Caco-2 (cell line): ENCODE data around the gene IL31RA. TPM values are rescaled to one million over a fixed set of nuclear protein-coding genes. Genes with fewer than 3 reads are reported as not detected.

ENCODE experiments used
- BruUV-seq: library from RNA; stranded (reverse); fragments of 400-500 nt; replicated peaks from 2 replicates; lab custom pipeline; 2021; lab: Mats Ljungman, UMichigan
- CTCF ChIA-PET: fragments of 300-600 bp; sonication (Branson Sonifier 250); formaldehyde crosslinking; loops from one replicate; lab custom pipeline; 2022; ENCODE audit warnings: antibody characterized with exemption; lab: Charles Lee
- POLR2A ChIA-PET: fragments of 300-600 bp; sonication (Branson Sonifier 250); formaldehyde crosslinking; loops from one replicate; lab custom pipeline; 2022; ENCODE audit warnings: antibody characterized with exemption; lab: Charles Lee
- DNase-seq, 2 experiments: peaks; one replicate each; pipeline versions ENCODE4 v3.0.0 to v3.0.0-alpha.2; 2020 to 2022
- H3K27me3 ChIP-seq: replicated peaks from 2 replicates; pipeline ENCODE4 v1.6.0; 2011; ENCODE audit warnings: low read length; ENCODE audit not compliant: control insufficient read depth, insufficient read depth
- H3K36me3 ChIP-seq: 2 replicates; pipeline ENCODE4 v1.5.1; 2011; ENCODE audit warnings: low read length; ENCODE audit not compliant: control insufficient read depth, insufficient read depth
- H3K4me1 ChIP-seq: fragments of 250-450 bp; sonication (Bioruptor Pico); 2 replicates; pipeline ENCODE4 v1.5.1; 2020; ENCODE audit warnings: mild to moderate bottlenecking
- H3K4me3 ChIP-seq: 2 replicates; pipeline ENCODE4 v1.5.1; 2011; ENCODE audit warnings: low read depth, mild to moderate bottlenecking, control low read depth, low read length
- H3K9me3 ChIP-seq: fragments of 250-450 bp; sonication (Bioruptor Pico); 2 replicates; pipeline ENCODE4 v1.5.1; 2020; ENCODE audit warnings: mild to moderate bottlenecking, moderate library complexity
- H3K27ac Mint-ChIP-seq: one replicate; pipeline ENCODE4 v1.8.0; 2022; ENCODE audit warnings: mixed read lengths; ENCODE audit not compliant: unreplicated experiment
- H3K27me3 Mint-ChIP-seq: one replicate; pipeline ENCODE4 v1.8.0; 2022; ENCODE audit warnings: mixed read lengths; ENCODE audit not compliant: insufficient read depth, unreplicated experiment
- H3K36me3 Mint-ChIP-seq: one replicate; pipeline ENCODE4 v1.8.0; 2022; ENCODE audit warnings: mild to moderate bottlenecking, mixed read lengths; ENCODE audit not compliant: insufficient read depth, unreplicated experiment
- H3K4me1 Mint-ChIP-seq: one replicate; pipeline ENCODE4 v1.8.0; 2022; ENCODE audit warnings: low read depth, mixed read lengths; ENCODE audit not compliant: unreplicated experiment
- H3K4me3 Mint-ChIP-seq: one replicate; pipeline ENCODE4 v1.8.0; 2022; ENCODE audit warnings: mild to moderate bottlenecking, moderate library complexity, mixed read lengths; ENCODE audit not compliant: unreplicated experiment
- H3K9me3 Mint-ChIP-seq: one replicate; pipeline ENCODE4 v1.8.0; 2022; ENCODE audit warnings: mixed read lengths; ENCODE audit not compliant: unreplicated experiment
- intact Hi-C: fragments of 100-400 bp; cut with micrococcal nuclease; formaldehyde crosslinking; loops from one replicate; pipeline ENCODE4 v1.10.0; 2022; ENCODE audit not compliant: unreplicated experiment
- total RNA-seq: library from RNA; stranded (reverse); gene quantifications from 2 replicates; pipeline ENCODE4 v1.2.3, GENCODE V29; 2022
- TF ChIP-seq, protein P1 (sequence below), 2 experiments: fragments of 200-600 bp in 1 of 2; IDR thresholded peaks; 1 replicate in 1 of 2; 2 replicates in 1 of 2; pipeline versions ENCODE4 v1.5.1 to v1.8.0; 2011 to 2022; ENCODE audit warnings: antibody characterized with exemption in 1 of 2, control low read depth in 1 of 2, inconsistent platforms in 1 of 2, low read depth in 1 of 2, low read length in 1 of 2, mild to moderate bottlenecking in 1 of 2, moderate library complexity in 1 of 2; ENCODE audit not compliant: insufficient read depth in 1 of 2, severe bottlenecking in 1 of 2, unreplicated experiment in 1 of 2

IL31RA gene
- total RNA-seq, 1 experiment from 2014 or later, result not detected

DNA sequence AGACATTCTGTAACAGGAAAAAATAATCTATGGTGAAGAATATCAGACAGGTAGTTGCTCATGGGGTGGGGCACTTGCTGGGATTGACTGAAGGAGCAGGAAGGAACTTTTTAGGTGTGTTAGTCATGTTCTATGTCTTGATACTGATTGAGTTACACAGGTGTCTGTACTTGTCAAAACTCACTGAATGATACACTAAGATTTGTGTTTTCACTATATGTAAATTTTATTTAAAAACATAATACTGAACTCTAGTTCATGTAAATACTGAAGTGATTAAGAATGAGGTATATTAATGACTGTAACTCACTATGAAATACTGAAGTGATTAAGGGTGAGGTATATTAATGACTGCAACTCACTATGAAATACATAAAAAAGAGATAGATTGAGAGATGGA is 115.1 kb downstream of the IL31RA start:
- TF ChIP-seq, protein P1, sequence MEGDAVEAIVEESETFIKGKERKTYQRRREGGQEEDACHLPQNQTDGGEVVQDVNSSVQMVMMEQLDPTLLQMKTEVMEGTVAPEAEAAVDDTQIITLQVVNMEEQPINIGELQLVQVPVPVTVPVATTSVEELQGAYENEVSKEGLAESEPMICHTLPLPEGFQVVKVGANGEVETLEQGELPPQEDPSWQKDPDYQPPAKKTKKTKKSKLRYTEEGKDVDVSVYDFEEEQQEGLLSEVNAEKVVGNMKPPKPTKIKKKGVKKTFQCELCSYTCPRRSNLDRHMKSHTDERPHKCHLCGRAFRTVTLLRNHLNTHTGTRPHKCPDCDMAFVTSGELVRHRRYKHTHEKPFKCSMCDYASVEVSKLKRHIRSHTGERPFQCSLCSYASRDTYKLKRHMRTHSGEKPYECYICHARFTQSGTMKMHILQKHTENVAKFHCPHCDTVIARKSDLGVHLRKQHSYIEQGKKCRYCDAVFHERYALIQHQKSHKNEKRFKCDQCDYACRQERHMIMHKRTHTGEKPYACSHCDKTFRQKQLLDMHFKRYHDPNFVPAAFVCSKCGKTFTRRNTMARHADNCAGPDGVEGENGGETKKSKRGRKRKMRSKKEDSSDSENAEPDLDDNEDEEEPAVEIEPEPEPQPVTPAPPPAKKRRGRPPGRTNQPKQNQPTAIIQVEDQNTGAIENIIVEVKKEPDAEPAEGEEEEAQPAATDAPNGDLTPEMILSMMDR (IDR thresholded peaks at IDR 0.05; ENCODE audit: insufficient read depth in 1 of 2, low read depth in 1 of 2, low read length in 1 of 2, severe bottlenecking in 1 of 2, unreplicated experiment in 1 of 2), result no peak
- no peaks in the 10 kb centered on the region for H3K27me3 ChIP-seq
- H3K4me1 ChIP-seq, result no peaks in the 10 kb centered on the region
- no TSS peak for BruUV-seq
- H3K4me3 ChIP-seq, result no peak overlapping the region
- Mint-ChIP-seq H3K27me3 (no peaks in the 10 kb centered on the region), H3K27ac (peak overlapping the region; percentile 42), H3K4me1 (peaks cover 6% of the 10 kb centered on the region), H3K4me3 (no peak overlapping the region), H3K36me3 (peaks cover 89% of the 10 kb centered on the region), H3K9me3 (no peaks in the 10 kb centered on the region)
- intact Hi-C loops, result no loop called here
- no peaks in the 10 kb centered on the region for H3K9me3 ChIP-seq
- POLR2A ChIA-PET, result no interaction called here
- no peak for DNase-seq
- no peaks in the 10 kb centered on the region for H3K36me3 ChIP-seq
- CTCF ChIA-PET, result no interaction called here

DNA sequence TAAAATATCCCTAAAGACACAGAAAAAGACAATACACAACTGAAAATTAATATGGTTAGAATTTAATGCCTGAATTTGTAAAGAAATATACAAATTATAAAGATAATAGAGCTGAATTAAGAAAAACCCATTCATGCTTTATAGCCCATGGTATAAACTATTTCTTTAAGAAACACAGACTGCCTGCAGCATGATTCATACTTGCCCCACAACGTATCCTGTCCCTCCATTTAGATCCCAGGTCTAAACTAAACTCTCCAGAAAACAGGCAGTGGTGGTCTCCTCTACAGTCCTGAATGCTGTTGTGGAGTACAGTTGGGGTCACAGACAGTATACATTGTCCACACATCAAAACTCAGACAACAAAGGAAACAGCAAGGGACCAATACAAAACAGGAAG is 118.8 kb downstream of the IL31RA start:
- no peaks in the 10 kb centered on the region for H3K9me3 Mint-ChIP-seq
- no peaks in the 10 kb centered on the region for H3K27me3 Mint-ChIP-seq
- no peak overlapping the region for H3K4me3 Mint-ChIP-seq
- no peak overlapping the region for H3K27ac Mint-ChIP-seq
- Histone ChIP-seq H3K36me3 (peaks cover 5% of the 10 kb centered on the region), H3K4me1 (no peaks in the 10 kb centered on the region), H3K9me3 (no peaks in the 10 kb centered on the region), H3K4me3 (no peak overlapping the region), H3K27me3 (no peaks in the 10 kb centered on the region)
- TF ChIP-seq, protein P1 (IDR thresholded peaks at IDR 0.05; ENCODE audit: insufficient read depth in 1 of 2, low read depth in 1 of 2, low read length in 1 of 2, severe bottlenecking in 1 of 2, unreplicated experiment in 1 of 2), result no peak
- peaks cover 7% of the 10 kb centered on the region for H3K4me1 Mint-ChIP-seq
- no TSS peak for BruUV-seq
- intact Hi-C loops, result no loop called here
- CTCF ChIA-PET, result no interaction called here
- H3K36me3 Mint-ChIP-seq, result peaks cover 96% of the 10 kb centered on the region
- POLR2A ChIA-PET, result no interaction called here
- DNase-seq, result no peak

Other genes starting within 250 kb of the IL31RA start
- gene SLC38A9, start 139.0 kb upstream of the IL31RA start, total RNA-seq, result 65.4 and 66.9 TPM in 2 replicates
- gene DDX4, start 113.3 kb upstream of the IL31RA start, total RNA-seq, result 0.26 TPM in 1 of 2 replicates, not detected in the other
- gene IL6ST, start 143.6 kb downstream of the IL31RA start, total RNA-seq, result 265 and 278 TPM in 2 replicates